ENCODE results near the gene COLQ. TPM values are rescaled to one million over a fixed set of nuclear protein-coding genes. Genes with fewer than 3 reads are reported as not detected.

COLQ gene
- total and polyA plus RNA-seq, 2 experiments from 2014 or later: 0.32 to 0.93 TPM

- Histone ChIP-seq H3F3A (ENCODE audit: insufficient read depth) (no peaks in the 10 kb centered on the region), H4K20me1 (ENCODE audit: insufficient read depth) (no peaks in the 10 kb centered on the region), H3K4me1 (ENCODE audit: insufficient read depth) (peaks cover 3% of the 10 kb centered on the region; the same call in 1 of the 2 replicates), H3K4me3 (no peak overlapping the region), H3K9ac (no peak overlapping the region), H3K27me3 (replicated peaks; ENCODE audit: insufficient read depth) (no peaks in the 10 kb centered on the region), H3K9me2 (ENCODE audit: insufficient read depth) (no peaks in the 10 kb centered on the region), H3K4me2 (ENCODE audit: unreplicated experiment) (no peak overlapping the region), H3K36me3 (ENCODE audit: low read depth) (no peaks in the 10 kb centered on the region), H3K79me2 (ENCODE audit: insufficient read depth) (no peaks in the 10 kb centered on the region), H2AFZ (no peak overlapping the region), H3K9me3 (ENCODE audit: low read depth) (no peaks in the 10 kb centered on the region), H3K27ac (no peak overlapping the region)
- 89 to 90% methylated on average over 5 of the region's 5 CpGs for WGBS, 2 experiments (ENCODE audit: low coverage in 1 of 2, low lambda C conversion rate in 2 of 2, missing lambda C conversion rate in 2 of 2)
- TF ChIP-seq EZH2 (IDR thresholded peaks at IDR 0.05; ENCODE audit: insufficient read depth, poor library complexity, severe bottlenecking) (no peak), EZH2phosphoT487 (IDR thresholded peaks at IDR 0.05; ENCODE audit: insufficient read depth, low read depth) (no peak)
- in situ Hi-C loops (cut with MboI): no loop called here
- no peak for DNase-seq
Observed at GRCh38 chr3:15513810-15514662, 7.5 kb downstream of the COLQ start.

GRCh38 chr3:15513116-15513515 is 8.4 kb downstream of the COLQ start:
- no peaks in the 10 kb centered on the region for H3K79me2 ChIP-seq (ENCODE audit: insufficient read depth)
- no peak for DNase-seq

GRCh38 chr3:15512166-15512565 is 9.3 kb downstream of the COLQ start:
- Histone ChIP-seq H3K9me3 (ENCODE audit: low read depth) (no peaks in the 10 kb centered on the region), H3K27ac (no peak overlapping the region), H3K4me1 (ENCODE audit: insufficient read depth) (peaks cover 3% of the 10 kb centered on the region; the same call in 1 of the 2 replicates), H3K36me3 (ENCODE audit: low read depth) (no peaks in the 10 kb centered on the region), H4K20me1 (ENCODE audit: insufficient read depth) (no peaks in the 10 kb centered on the region), H3K9ac (no peak overlapping the region), H3K4me3 (no peak overlapping the region), H3K9me2 (ENCODE audit: insufficient read depth) (no peaks in the 10 kb centered on the region), H3F3A (ENCODE audit: insufficient read depth) (no peaks in the 10 kb centered on the region), H3K79me2 (ENCODE audit: insufficient read depth) (no peaks in the 10 kb centered on the region), H3K4me2 (ENCODE audit: unreplicated experiment) (no peak overlapping the region), H2AFZ (no peak overlapping the region), H3K27me3 (replicated peaks; ENCODE audit: insufficient read depth) (no peaks in the 10 kb centered on the region)
- in situ Hi-C loops (cut with MboI): no loop called here
- 33 to 46% methylated on average over 10 of the region's 10 CpGs for WGBS, 2 experiments (ENCODE audit: low coverage in 1 of 2, low lambda C conversion rate in 2 of 2, missing lambda C conversion rate in 2 of 2)
- TF ChIP-seq EZH2phosphoT487 (IDR thresholded peaks at IDR 0.05; ENCODE audit: insufficient read depth, low read depth) (no peak), EZH2 (IDR thresholded peaks at IDR 0.05; ENCODE audit: insufficient read depth, poor library complexity, severe bottlenecking) (no peak)
- DNase-seq: peak; percentile 24

More at GRCh38 chr3:15513116-15513515, 8.4 kb downstream of the COLQ start:
- Histone ChIP-seq H3F3A (ENCODE audit: insufficient read depth) (no peaks in the 10 kb centered on the region), H2AFZ (no peak overlapping the region), H3K27ac (no peak overlapping the region), H3K4me1 (ENCODE audit: insufficient read depth) (peaks cover 3% of the 10 kb centered on the region; the same call in 1 of the 2 replicates), H3K27me3 (replicated peaks; ENCODE audit: insufficient read depth) (no peaks in the 10 kb centered on the region), H3K9ac (no peak overlapping the region), H3K9me2 (ENCODE audit: insufficient read depth) (no peaks in the 10 kb centered on the region), H3K4me2 (ENCODE audit: unreplicated experiment) (no peak overlapping the region), H3K36me3 (ENCODE audit: low read depth) (no peaks in the 10 kb centered on the region), H4K20me1 (ENCODE audit: insufficient read depth) (no peaks in the 10 kb centered on the region), H3K4me3 (no peak overlapping the region), H3K9me3 (ENCODE audit: low read depth) (no peaks in the 10 kb centered on the region)
- no peak for TF ChIP-seq EZH2phosphoT487 (IDR thresholded peaks at IDR 0.05; ENCODE audit: insufficient read depth, low read depth)
- TF ChIP-seq EZH2 (IDR thresholded peaks at IDR 0.05; ENCODE audit: insufficient read depth, poor library complexity, severe bottlenecking): no peak
- in situ Hi-C loops (cut with MboI): no loop called here
- 82 to 92% methylated on average over 7 of the region's 7 CpGs for WGBS, 2 experiments (ENCODE audit: low coverage in 1 of 2, low lambda C conversion rate in 2 of 2, missing lambda C conversion rate in 2 of 2)

GRCh38 chr3:15511156-15511555 is 10.3 kb downstream of the COLQ start:
- WGBS, 2 experiments (ENCODE audit: low coverage in 1 of 2, low lambda C conversion rate in 2 of 2, missing lambda C conversion rate in 2 of 2): 94 to 95% methylated on average over 3 of the region's 3 CpGs
- H3K9me2 ChIP-seq (ENCODE audit: insufficient read depth): no peaks in the 10 kb centered on the region
- H3K4me1 ChIP-seq (ENCODE audit: insufficient read depth): peaks cover 3% of the 10 kb centered on the region; the same call in 1 of the 2 replicates
- H3K27ac ChIP-seq: no peak overlapping the region
- no peak overlapping the region for H3K9ac ChIP-seq
- no peak for DNase-seq
- in situ Hi-C loops (cut with MboI): no loop called here
- TF ChIP-seq EZH2 (IDR thresholded peaks at IDR 0.05; ENCODE audit: insufficient read depth, poor library complexity, severe bottlenecking) (no peak), EZH2phosphoT487 (IDR thresholded peaks at IDR 0.05; ENCODE audit: insufficient read depth, low read depth) (no peak)
- H3F3A ChIP-seq (ENCODE audit: insufficient read depth): no peaks in the 10 kb centered on the region
- no peak overlapping the region for H3K4me2 ChIP-seq (ENCODE audit: unreplicated experiment)
- no peaks in the 10 kb centered on the region for H3K79me2 ChIP-seq (ENCODE audit: insufficient read depth)
- H2AFZ ChIP-seq: no peak overlapping the region
- no peaks in the 10 kb centered on the region for H3K36me3 ChIP-seq (ENCODE audit: low read depth)
- H3K4me3 ChIP-seq: no peak overlapping the region
- H3K27me3 ChIP-seq (replicated peaks; ENCODE audit: insufficient read depth): no peaks in the 10 kb centered on the region
- no peaks in the 10 kb centered on the region for H3K9me3 ChIP-seq (ENCODE audit: low read depth)
- no peaks in the 10 kb centered on the region for H4K20me1 ChIP-seq (ENCODE audit: insufficient read depth)
